Activated CD8-positive, alpha-beta memory T cell treated with anti-CD3 and anti-CD28 coated beads, Interleukin-2, amount 50 U/mL, for 1 hour (primary cell): Measurements from ENCODE around the gene SYTL2.
"Not testable (repeated sequence)": the region's sequence is repeated elsewhere in the genome, so short reads cannot be mapped to it uniquely, and the experiment has no call there.

Source experiments
- DNase-seq: peaks from one replicate; pipeline ENCODE4 v3.0.0-alpha.2; 2020; ENCODE audit errors: extremely low read depth

The SYTL2 gene

DNA sequence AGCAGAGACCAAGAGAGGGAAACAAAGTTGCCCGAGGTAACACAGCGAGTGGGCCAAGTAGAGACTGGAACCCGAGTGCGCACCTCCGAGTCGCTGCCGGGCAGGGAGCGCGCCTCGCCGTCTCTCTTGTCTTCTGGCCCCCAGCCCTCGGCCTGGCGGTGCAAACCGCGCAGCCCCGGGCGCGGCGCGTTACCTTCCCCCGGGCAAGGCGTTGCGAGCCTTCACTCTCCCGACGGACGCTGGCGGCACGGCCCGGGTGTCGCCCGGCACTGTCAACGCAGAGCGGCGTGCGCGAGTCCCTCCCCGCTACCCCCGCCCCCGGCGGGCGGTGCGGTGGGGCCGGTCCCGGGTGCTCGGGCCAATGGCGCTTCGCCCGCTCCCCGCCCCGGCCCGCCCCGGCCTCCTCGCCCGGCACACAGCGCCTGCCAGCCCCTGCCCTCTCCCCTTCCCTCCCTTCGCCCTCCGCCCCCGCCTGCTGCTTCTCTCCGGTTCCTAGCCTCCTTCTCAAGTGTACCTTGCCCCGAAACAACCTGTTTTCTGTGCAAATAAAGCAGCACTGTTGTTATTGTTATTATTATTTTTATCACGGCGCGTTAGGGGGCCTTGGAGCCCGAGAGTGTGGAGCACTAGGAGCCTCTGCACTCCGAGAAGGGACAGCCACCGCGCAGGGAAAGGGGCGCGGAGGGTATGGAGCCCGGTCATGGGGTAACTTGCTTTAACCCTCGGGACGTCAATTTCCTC is at the start of gene SYTL2:
Gene SYTL2 (minus strand): TSS at position 271 of the 741 bp plus-strand sequence. CDS start 53,416 bp downstream, outside the sequence.
- DNase-seq, result no peak

- not testable (repeated sequence) for DNase-seq
Observed at GRCh38 chr11:85859541-85859940, 48.6 kb upstream of the SYTL2 start.

- DNase-seq, result no peak
Observed at GRCh38 chr11:85857098-85857497, 46.2 kb upstream of the SYTL2 start.

DNA sequence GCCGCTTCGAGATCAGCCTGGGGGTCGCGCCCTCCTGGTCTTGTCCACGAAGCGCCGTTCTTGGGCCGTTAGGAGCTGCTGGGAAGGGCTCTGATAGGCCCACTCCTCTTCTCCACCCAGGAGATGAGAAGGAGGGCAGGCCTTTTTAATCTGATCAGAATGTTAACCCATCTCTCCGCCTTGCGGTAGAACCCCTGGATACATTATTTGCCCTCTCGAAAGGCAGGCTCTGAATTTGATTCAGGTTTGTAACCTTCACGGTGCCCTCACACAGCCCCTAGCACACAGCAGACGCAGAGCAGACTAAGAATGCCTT is 44.4 kb upstream of the SYTL2 start, which contains the start of gene CCDC83:
Gene CCDC83 (plus strand): TSS at position 43 of the 316 bp plus-strand sequence. CDS start 9,741 bp downstream, outside the sequence.
- no peak for DNase-seq

GRCh38 chr11:85854557-85855340 is 43.8 kb upstream of the SYTL2 start:
- peak; percentile 55 for DNase-seq

DNA sequence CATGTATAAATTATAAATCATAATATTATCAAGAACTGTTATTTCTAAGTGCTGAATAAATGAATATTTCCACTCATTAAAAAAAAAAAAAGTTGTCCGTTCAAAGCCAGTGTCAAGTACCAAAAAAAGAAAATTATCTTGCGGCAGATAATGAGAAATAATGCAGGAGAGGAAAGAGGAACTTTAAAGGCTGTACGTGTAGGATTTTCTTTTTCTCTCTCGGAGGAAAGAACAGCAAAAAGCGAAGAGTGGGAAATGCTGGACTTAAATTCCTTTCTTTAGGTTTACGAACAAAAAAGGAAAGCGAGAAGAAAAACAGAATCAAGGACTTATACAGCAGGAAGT is 43.2 kb upstream of the SYTL2 start:
- no peak for DNase-seq

- DNase-seq, result not testable (repeated sequence)
Observed at GRCh38 chr11:85853541-85853940, 42.6 kb upstream of the SYTL2 start.

DNA sequence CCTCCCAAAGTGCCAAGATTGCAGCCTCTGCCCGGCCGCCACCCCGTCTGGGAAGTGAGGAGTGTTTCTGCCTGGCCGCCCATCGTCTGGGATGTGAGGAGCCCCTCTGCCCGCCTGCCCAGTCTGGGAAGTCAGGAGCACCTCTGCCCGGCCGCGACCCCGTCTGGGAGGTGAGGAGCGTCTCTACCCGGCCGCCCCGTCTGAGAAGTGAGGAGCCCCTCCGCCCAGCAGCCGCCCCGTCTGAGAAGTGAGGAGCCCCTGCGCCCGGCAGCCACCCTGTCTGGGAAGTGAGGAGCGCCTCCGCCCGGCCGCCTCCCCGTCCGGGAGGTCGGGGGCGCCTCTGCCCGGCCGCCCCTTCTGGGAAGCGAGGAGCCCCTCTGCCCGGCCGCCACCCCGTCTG is 41.8 kb upstream of the SYTL2 start:
- DNase-seq, result not testable (repeated sequence)

GRCh38 chr11:85848556-85848955 is 37.6 kb upstream of the SYTL2 start:
- DNase-seq, result no peak

DNA sequence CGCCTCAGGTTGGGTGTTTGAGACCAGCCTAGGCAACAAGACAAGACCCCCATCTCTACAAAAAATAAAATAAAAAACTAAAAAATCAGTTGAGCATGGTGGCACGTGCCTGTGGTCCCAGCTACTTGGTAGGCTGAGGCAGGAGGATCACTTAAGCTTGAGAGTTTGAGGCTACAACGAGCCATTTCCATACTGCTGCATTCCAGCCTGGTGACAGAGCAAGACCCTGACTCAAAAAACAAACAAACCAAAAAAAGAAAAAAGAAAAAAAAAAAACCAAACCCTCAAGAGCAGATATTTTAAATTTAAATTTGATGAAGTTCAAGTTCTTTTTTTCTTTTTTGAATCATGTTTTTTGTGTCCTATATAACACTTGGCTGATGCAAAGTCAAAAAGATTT is 37.1 kb upstream of the SYTL2 start:
- DNase-seq, result no peak

DNA sequence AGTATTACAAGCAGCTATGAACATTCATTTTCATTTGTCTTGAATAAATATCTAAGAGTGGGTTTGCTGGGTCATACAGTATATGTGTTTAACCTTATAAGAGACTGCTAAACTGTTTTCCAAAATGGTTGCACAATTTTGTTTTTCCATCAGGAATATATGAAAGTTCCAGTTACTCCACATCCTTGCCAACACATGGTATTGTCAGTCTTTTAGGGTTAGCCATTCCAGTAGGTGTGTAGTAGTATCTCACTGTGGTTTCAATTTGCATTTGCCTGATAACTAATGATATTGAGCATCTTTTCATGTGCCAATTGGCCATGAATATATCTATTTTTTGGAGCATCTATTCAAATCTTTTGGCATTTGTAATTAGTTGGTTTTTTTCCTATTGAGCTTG is 36.5 kb upstream of the SYTL2 start:
- no peak for DNase-seq

DNA sequence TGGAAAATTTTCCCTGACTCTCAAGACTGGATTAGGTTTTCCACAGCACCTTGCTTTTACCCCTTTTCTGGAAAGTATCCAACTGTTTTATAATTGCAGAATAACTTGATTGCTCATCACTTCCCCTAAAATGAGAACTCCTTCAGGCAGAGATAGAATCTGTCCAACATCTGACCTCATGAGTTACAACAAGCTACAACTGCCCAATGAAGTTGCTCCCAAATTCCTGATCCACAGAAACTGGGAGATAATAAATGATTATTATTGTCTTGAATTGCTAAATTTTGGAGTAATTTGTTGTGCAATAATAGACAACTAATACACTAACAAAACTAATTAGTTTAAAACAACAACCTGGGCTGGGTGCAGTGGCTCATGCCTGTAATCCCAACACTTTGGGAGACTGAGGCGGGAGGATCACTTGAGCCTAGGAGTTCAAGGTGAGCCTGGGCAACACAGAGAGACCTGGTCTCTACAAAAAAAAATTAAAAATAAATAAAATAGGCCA is 34.2 kb upstream of the SYTL2 start:
- no peak for DNase-seq

GRCh38 chr11:85844439-85845123 is 33.6 kb upstream of the SYTL2 start:
- no peak for DNase-seq

DNA sequence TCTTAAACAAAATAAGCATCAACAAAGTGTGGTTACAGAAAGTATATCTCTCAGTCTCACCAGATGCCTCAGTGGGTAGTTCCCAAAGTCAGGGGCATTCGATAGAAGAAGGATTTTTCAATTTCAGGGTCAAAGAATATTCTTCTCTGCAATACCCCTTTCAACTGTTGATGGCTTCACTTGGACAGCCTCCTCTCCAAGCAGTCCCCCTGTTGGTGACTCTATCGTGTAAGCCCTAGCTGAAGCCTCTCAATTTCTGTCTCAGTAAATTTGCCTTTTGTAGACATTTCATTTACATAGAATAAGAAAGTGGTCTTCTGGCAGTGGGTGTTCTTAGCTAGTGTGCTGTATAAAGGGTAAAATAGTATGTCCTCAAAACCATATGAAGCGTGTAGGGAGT is 33.0 kb upstream of the SYTL2 start:
- DNase-seq, result no peak

- DNase-seq, result not testable (repeated sequence)
Observed at GRCh38 chr11:85840932-85841331, 30.0 kb upstream of the SYTL2 start.

GRCh38 chr11:85835729-85836128 is 24.8 kb upstream of the SYTL2 start:
- DNase-seq, result no peak

- DNase-seq, result no peak
Observed at GRCh38 chr11:85835263-85835662, 24.3 kb upstream of the SYTL2 start.

DNA sequence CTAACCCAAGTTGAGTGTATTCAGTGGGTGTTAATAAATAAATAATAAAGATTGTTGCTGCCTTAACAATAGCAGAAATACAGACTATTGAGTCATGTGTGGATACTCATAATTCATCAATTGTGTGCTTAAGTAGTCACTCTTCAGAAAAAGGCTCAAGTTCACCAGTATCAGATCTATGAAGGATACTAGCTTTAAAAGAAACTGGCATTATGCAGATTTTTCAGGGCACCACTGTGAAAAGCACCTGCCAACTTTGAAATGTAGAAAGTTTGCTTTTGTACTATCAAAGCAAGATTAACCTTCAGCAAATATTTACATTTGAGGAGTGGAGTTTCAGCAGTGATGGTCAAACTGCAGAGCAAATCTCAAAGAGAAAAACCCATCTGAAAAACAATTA is 20.1 kb upstream of the SYTL2 start:
- DNase-seq, result no peak

DNA sequence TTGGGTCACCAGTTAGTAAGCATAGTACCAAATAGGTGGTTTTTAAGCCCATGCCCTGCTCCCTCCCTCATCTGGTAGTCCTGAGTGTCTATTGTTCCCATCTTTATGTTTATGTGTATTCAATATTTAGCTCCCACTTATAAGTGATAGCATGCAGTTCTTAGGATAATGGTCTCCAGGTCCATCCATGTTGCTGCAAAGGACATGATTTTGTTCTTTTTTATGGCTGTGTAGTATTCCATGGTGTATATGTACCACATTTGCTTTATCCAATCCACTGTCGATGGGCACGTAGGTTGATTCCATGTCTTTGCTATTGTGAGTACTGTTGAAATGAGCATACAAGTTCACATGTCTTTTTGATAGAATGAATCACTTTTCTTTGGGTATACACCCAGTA is 18.2 kb upstream of the SYTL2 start:
- DNase-seq, result no peak

DNA sequence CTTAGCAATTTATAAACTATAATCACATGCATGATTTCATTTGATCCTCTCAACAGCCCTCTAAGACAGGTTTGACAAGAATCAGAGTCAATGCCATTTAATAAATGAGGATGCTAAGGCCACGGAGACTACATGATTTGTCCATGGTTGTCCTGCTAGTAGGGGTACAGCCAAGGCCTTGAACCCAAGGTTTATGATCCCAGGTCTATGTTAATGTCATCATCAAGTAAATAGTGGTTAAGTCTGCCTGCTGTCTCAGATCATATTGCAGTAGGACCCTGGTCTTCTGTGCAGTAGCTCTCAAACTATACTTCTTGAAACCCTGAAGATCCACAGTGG is 17.7 kb upstream of the SYTL2 start:
- DNase-seq, result no peak

DNA sequence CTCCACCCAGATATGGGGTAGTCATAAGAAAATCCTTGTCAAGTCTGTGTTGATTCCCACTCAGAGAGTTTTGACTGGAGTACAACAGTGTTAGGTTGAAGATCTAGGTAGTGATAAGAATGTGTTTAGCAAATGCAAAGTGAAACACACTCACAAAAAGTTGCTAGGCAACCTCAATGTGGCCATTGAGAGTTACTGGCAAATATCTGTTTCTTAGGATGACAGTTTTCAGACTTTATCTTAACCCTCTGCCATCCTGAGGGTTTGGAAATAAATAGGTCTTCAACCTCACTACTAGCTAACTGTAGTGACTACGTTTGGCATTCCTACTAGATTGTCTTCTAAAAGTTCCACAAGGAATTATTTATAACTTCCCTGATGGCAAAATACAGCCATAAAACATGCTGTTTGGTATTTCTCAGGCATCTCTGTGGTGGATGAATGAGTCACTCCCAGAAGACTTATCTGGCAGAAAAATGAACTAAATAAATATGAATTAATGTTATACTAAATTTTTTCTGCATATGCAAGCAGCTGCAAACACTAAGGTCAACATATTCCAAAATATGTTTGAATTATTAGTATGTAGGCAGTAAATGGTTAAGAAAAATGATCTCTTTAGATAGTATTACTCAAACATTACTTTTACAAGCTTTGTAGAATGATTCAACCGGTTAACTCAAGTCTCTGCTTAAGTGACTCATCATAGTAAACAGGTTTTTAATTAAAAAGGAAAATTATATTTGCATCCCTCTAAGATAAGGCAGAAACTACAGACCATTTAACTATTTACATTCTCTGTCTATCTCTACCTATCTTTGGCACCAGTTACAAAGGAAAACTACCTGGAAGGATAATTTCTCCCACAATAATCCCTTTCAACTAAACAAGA is 17.1 kb upstream of the SYTL2 start:
- no peak for DNase-seq
